ENCODE results near the gene HIF1A.

HIF1A gene

GRCh38 chr14:61766151-61766550 lies 70.8 kb downstream of the HIF1A start:
- intact Hi-C loops (cut with micrococcal nuclease): no loop called here
- H3K4me3 Mint-ChIP-seq: no peak overlapping the region
- peaks cover 50% of the 10 kb centered on the region for H3K36me3 Mint-ChIP-seq (ENCODE audit: low read depth)
- H3K27ac Mint-ChIP-seq: no peak overlapping the region
- peaks cover 44% of the 10 kb centered on the region for H3K4me1 Mint-ChIP-seq (ENCODE audit: low read depth)
- H3K27me3 Mint-ChIP-seq: no peaks in the 10 kb centered on the region
- H3K9me3 Mint-ChIP-seq: no peaks in the 10 kb centered on the region

GRCh38 chr14:61768240-61768639 lies 72.9 kb downstream of the HIF1A start:
- H3K4me3 Mint-ChIP-seq: no peak overlapping the region
- H3K27ac Mint-ChIP-seq: no peak overlapping the region
- intact Hi-C loops (cut with micrococcal nuclease): no loop called here
- H3K4me1 Mint-ChIP-seq (ENCODE audit: low read depth): peaks cover 27% of the 10 kb centered on the region
- H3K27me3 Mint-ChIP-seq: no peaks in the 10 kb centered on the region
- no peaks in the 10 kb centered on the region for H3K9me3 Mint-ChIP-seq
- peaks cover 60% of the 10 kb centered on the region for H3K36me3 Mint-ChIP-seq (ENCODE audit: low read depth)

GRCh38 chr14:61769893-61770292 lies 74.6 kb downstream of the HIF1A start:
- Mint-ChIP-seq H3K9me3 (no peaks in the 10 kb centered on the region), H3K36me3 (ENCODE audit: low read depth) (peaks cover 76% of the 10 kb centered on the region), H3K4me3 (no peak overlapping the region), H3K27ac (no peak overlapping the region), H3K4me1 (ENCODE audit: low read depth) (peaks cover 13% of the 10 kb centered on the region), H3K27me3 (no peaks in the 10 kb centered on the region)
- intact Hi-C loops (cut with micrococcal nuclease): no loop called here

- H3K36me3 Mint-ChIP-seq (ENCODE audit: low read depth): peaks cover 92% of the 10 kb centered on the region
- no peaks in the 10 kb centered on the region for H3K4me1 Mint-ChIP-seq (ENCODE audit: low read depth)
- H3K4me3 Mint-ChIP-seq: no peak overlapping the region
- intact Hi-C loops (cut with micrococcal nuclease): no loop called here
- H3K27ac Mint-ChIP-seq: no peak overlapping the region
- H3K27me3 Mint-ChIP-seq: no peaks in the 10 kb centered on the region
- H3K9me3 Mint-ChIP-seq: no peaks in the 10 kb centered on the region
Measured at GRCh38 chr14:61774861-61775260, 79.5 kb downstream of the HIF1A start.

- Mint-ChIP-seq H3K4me3 (no peak overlapping the region), H3K36me3 (ENCODE audit: low read depth) (peaks cover 94% of the 10 kb centered on the region)
- intact Hi-C loops (cut with micrococcal nuclease): no loop called here
Measured at GRCh38 chr14:61780125-61780524, 84.8 kb downstream of the HIF1A start.

GRCh38 chr14:61797309-61797708 lies 102.0 kb downstream of the HIF1A start:
- H3K36me3 Mint-ChIP-seq (ENCODE audit: low read depth): peaks cover 23% of the 10 kb centered on the region
- intact Hi-C loops (cut with micrococcal nuclease): no loop called here
- no peak overlapping the region for H3K27ac Mint-ChIP-seq
- no peaks in the 10 kb centered on the region for H3K9me3 Mint-ChIP-seq
- no peaks in the 10 kb centered on the region for H3K4me1 Mint-ChIP-seq (ENCODE audit: low read depth)
- H3K4me3 Mint-ChIP-seq: no peak overlapping the region
- H3K27me3 Mint-ChIP-seq: no peaks in the 10 kb centered on the region

More at GRCh38 chr14:61780125-61780524, 84.8 kb downstream of the HIF1A start:
- no peaks in the 10 kb centered on the region for H3K9me3 Mint-ChIP-seq
- no peaks in the 10 kb centered on the region for H3K4me1 Mint-ChIP-seq (ENCODE audit: low read depth)
- no peaks in the 10 kb centered on the region for H3K27me3 Mint-ChIP-seq
- no peak overlapping the region for H3K27ac Mint-ChIP-seq

Data from dendritic cell treated with granulocyte-macrophage colony-stimulating factor and Interleukin-4, amounts not matched to agents 40 ng/mL and 50 ng/mL, for 4 days (primary cell).